HG02884 (cell line): ENCODE results near the gene GLYATL1.
"Not testable (repeated sequence)": the region's sequence is repeated elsewhere in the genome, so short reads cannot be mapped to it uniquely, and the experiment has no call there.

Experiments used
- ATAC-seq: cut with Tn5 transposase; IDR thresholded peaks from one replicate; pipeline ENCODE4 v1.9.1; 2021; ENCODE audit warnings: mild to moderate bottlenecking, moderate library complexity; ENCODE audit not compliant: unreplicated experiment

GLYATL1 gene

DNA sequence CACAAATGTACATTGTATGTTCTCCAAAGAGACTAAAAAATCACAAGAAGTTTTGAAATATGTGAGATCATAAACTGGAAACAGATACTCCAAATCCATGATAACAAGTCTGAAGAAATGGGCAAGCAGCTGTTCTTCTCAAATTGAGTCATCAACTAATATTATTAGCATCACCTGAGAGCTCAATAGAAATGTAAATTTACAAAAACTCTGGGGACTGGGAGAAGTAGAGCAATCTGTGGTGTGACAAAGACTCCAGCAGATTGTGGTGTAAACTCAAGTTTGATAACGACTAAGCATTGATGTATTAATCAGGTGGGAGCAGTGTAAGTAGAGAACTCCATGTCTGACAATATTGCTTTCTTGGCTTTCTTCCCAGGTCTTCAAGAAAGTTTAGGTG is 53.2 kb downstream of the GLYATL1 start:
- peak; percentile 53 for ATAC-seq

DNA sequence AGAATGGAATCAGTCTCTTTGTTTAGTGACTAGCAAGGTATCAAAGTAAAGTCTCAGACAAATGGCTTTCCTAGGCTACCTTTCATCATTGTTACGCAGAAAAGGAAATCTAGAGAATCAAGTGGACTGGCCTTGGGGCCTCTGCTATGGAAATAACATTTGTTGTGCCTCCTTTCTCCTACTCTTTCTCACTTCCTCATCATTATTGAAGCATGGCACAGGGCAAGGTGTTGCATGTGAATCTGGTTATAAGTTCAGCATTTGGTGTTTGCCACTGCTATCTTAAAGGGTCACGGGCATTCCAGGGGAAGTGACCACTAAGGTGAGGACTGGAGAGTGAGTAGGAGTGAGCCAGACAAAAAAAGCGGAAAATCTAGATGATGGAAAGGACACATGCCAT is 54.9 kb downstream of the GLYATL1 start:
- no peak for ATAC-seq

DNA sequence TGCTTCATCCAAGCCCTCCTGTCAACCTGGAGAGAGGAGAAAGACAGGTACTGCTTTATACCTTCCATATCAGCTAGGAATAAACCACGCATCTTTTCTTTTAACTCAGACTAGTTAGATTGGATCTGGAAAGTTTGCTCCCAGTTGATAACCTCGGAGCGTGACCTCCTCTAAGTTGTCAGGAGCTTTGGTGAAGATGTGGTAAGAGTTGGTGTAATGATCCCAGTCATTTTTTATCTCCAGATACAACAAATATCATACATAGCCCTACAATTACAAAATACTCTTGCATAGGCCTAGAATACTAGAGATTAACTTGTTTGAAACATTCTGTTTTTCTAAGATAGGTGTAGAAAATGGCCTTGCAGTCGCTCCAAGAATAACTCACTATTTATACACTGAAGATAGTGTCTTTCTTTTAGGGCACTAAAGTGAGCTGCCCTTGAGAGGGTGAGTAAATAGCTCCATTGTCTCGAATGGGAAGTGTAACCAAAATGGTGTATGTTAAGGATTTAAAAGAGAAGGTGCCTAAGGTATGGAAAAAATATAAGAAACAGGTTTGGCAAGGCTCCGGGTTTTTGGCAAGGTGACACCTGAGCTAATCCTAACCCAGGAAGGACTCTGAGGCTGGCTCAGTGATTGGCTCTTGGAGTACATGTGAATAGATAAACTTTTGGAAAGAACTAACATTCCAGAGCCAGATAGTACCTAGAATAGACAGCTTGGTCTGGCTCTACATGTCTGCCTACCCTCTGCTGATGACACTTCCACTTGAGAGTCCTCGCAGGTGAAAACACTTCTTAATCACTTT is 59.4 kb downstream of the GLYATL1 start:
- ATAC-seq: no peak

DNA sequence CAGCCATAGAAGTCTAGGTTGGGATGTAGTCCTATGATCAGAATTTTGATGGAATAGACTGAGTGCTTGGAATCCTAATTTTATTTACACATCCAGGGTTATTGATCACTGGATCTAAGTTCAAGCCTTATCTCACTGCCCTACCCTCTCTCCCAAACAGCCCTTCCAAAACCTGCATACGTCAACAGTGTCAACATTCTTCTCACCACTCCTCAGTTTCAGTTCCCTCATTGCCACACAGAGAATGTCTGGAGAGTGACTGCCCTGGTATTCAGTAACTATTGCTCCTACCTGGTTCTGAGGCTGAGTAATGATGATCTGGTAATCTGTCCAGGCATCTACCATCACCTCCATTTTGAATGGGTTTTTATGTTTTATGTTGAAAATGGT is 60.0 kb downstream of the GLYATL1 start:
- peak; percentile 95 for ATAC-seq

DNA sequence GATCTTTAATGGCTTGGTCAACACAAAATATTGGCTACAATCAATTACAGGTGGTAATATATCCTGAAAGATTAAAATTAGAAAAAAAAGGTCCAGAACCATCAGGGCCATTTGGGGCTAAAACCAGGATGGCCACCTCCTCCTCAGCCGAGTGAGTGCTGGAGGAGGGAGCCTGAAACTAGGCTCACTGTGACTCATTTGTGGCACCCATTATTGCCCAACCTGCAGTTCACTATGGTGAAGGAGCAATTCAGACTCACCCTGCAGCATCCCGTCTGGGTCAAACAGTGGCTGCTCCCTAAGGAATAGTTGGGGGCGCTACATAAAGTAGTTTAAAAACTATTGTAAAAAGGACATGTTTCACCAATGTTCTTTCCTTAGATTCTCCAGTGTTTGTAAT is 60.7 kb downstream of the GLYATL1 start:
- ATAC-seq: no peak

DNA sequence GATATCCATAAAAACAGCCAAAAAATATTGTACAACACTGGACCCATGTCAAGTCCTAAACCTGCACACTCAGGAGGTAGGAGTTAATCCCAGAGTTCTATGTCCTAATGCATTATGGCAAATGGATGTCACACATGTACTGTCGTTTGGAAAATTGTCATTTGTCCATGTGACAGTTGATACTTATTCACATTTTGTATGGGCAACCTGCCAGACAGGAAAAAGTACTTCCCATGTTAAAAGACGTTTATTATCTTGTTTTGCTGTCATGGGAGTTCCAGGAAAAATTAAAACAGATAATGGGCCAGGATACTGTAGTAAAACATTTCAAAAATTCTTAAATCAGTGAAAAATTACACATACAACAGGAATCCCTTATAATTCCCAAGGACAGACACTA is 62.7 kb downstream of the GLYATL1 start:
- not testable (repeated sequence) for ATAC-seq
